ENCODE data around the gene MYO18A.
A peak's percentile ranks its signal among the peaks of the same experiment; 100 is the strongest.
"Not testable (repeated sequence)": the region's sequence is repeated elsewhere in the genome, so short reads cannot be mapped to it uniquely, and the experiment has no call there.

MYO18A gene

DNA sequence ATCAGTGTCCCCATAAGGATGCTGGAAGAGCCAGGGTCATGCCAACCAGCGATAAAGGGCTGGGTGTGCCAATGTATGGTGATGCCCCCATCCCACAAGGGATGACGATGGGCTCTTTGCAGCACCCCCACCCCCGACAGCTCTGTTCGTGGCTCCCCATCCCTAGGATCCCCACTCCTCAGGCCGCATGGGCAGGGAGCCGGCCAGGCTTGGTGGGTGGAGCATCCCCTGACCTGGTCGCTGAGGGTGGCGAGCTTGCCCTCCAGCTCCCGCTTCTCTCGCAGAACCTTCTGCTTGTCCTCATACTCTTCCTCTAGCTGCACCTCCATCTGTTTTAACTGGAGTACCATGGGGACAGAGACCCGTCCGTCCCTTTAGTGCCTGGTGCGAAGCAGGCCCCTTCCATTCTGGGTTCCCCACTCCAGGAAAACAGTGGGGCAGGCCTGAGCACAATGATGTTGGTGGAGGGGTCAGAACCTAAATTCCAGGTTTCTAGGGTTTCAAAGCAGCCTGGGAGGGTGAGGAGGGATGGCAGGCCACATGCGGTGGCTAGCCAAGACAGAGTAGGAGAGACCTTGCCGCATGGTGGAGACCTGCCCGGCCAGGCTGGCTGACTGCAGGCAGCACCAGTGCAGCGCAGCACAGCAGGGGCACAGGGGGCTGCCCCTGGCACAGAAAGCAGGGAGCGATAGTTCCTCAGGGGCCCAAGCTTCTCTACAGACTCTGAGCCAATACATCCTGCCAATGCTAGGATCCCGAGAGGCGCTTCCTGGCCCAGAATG, 86.9 kb downstream of the MYO18A start:
- FAIRE-seq, result no peak

GRCh38 chr17:29091606-29092289, 88.5 kb downstream of the MYO18A start:
- no peak for FAIRE-seq
- TF ChIP-seq, protein P1, sequence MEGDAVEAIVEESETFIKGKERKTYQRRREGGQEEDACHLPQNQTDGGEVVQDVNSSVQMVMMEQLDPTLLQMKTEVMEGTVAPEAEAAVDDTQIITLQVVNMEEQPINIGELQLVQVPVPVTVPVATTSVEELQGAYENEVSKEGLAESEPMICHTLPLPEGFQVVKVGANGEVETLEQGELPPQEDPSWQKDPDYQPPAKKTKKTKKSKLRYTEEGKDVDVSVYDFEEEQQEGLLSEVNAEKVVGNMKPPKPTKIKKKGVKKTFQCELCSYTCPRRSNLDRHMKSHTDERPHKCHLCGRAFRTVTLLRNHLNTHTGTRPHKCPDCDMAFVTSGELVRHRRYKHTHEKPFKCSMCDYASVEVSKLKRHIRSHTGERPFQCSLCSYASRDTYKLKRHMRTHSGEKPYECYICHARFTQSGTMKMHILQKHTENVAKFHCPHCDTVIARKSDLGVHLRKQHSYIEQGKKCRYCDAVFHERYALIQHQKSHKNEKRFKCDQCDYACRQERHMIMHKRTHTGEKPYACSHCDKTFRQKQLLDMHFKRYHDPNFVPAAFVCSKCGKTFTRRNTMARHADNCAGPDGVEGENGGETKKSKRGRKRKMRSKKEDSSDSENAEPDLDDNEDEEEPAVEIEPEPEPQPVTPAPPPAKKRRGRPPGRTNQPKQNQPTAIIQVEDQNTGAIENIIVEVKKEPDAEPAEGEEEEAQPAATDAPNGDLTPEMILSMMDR (IDR thresholded peaks at IDR 0.05; ENCODE audit: insufficient read depth, missing control alignments), result peak; percentile 24
- peak; percentile 62 for DNase-seq (ENCODE audit: insufficient read length, low spot score)

More for the DNA sequence above, 86.9 kb downstream of the MYO18A start:
- no peak for DNase-seq (ENCODE audit: insufficient read length, low spot score)
- TF ChIP-seq, protein P1 (IDR thresholded peaks at IDR 0.05; ENCODE audit: insufficient read depth, missing control alignments), result no peak

- FAIRE-seq (no peak), DNase-seq (ENCODE audit: insufficient read length, low spot score) (no peak)
- TF ChIP-seq, protein P1 (IDR thresholded peaks at IDR 0.05; ENCODE audit: insufficient read depth, missing control alignments), result peak; percentile 18
These were observed 89.2 kb downstream of the MYO18A start for GRCh38 chr17:29090750-29091605.

- no peak for FAIRE-seq
- TF ChIP-seq, protein P1 (IDR thresholded peaks at IDR 0.05; ENCODE audit: insufficient read depth, missing control alignments), result no peak
- DNase-seq (ENCODE audit: insufficient read length, low spot score), result no peak
These were observed 90.1 kb downstream of the MYO18A start for GRCh38 chr17:29090108-29090507.

DNA sequence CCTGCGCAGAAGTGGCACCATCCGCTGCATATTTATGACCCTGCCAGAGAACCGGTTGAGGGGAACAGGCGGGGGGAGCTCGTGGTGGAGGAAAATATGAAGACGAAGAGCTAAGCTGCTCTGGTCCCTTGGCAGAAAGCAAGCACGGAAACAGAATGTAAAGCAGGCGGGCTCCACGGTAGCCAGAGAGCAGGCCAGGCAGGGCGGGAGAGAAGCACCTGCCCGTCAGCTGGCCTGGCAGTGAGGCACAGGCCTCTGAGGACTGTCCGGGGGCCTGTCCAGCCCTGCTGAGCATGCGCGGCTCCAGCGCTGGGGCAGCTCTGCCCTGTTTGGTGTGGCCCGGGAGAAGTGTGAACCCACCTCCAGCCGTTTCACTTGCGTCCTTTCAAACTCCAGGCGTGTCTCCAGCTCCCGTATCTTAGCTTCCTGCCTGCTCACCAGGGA, 90.6 kb downstream of the MYO18A start:
- DNase-seq (ENCODE audit: insufficient read length, low spot score) (no peak), FAIRE-seq (no peak)
- TF ChIP-seq, protein P1 (IDR thresholded peaks at IDR 0.05; ENCODE audit: insufficient read depth, missing control alignments), result no peak

GRCh38 chr17:29088782-29089181, 91.4 kb downstream of the MYO18A start:
- DNase-seq (ENCODE audit: insufficient read length, low spot score); FAIRE-seq: not testable (repeated sequence)

DNA sequence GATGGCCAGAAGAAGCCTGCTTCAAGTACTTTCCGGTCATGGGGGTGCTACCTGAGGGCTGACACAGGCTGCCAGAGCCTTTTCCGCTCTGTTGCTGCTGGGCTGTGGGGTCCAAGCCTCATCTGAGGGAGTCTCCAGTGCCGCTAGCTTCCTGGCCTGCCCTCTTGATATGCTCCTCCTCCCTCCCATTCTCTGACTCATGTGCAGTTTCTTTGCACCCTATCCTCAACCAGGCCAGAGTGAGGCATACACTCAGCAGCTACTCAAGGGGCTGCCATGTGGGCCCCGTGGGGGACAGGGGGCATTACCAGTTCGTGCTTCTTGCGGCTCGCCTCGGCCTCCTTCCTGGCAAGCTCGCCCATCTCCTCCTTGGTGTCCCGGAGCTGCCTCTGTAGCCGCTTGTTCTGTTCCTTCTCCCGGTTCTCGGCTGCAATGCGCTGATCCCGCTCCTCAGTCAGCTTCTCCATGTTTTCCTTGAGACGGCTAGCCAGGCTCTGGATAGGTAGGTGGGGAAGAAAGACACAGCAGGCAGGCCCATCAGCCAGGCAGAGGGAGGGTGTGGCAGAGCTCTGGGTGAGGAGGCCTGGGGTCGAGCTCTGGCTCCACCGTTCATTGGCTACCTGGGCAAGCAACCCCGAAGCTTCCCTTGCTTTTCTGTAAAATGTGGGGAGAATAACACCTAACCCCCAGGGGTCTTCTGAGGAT, 93.4 kb downstream of the MYO18A start:
- FAIRE-seq (no peak), DNase-seq (ENCODE audit: insufficient read length, low spot score) (no peak)
- TF ChIP-seq, protein P1 (IDR thresholded peaks at IDR 0.05; ENCODE audit: insufficient read depth, missing control alignments), result no peak

Measured in D721Med (cell line).